ENCODE measurements around the gene PSTPIP2.
A peak's percentile ranks its signal among the peaks of the same experiment; 100 is the strongest.

The PSTPIP2 gene

GRCh38 chr18:46071653-46072375 lies at the start of gene PSTPIP2:
TSS of gene PSTPIP2 (minus strand) at chr18:46072260. CDS start at chr18:46072188, 72 bp downstream.
- DNase-seq (ENCODE audit: low spot score) = peak; percentile 35
- CTCF ChIA-PET = no interaction called here
- POLR2A ChIA-PET (ENCODE audit: low non-redundant PET) = no interaction called here
- H3K27ac ChIP-seq = peak within 1 kb of the TSS; percentile 58
- TF ChIP-seq, protein P1, sequence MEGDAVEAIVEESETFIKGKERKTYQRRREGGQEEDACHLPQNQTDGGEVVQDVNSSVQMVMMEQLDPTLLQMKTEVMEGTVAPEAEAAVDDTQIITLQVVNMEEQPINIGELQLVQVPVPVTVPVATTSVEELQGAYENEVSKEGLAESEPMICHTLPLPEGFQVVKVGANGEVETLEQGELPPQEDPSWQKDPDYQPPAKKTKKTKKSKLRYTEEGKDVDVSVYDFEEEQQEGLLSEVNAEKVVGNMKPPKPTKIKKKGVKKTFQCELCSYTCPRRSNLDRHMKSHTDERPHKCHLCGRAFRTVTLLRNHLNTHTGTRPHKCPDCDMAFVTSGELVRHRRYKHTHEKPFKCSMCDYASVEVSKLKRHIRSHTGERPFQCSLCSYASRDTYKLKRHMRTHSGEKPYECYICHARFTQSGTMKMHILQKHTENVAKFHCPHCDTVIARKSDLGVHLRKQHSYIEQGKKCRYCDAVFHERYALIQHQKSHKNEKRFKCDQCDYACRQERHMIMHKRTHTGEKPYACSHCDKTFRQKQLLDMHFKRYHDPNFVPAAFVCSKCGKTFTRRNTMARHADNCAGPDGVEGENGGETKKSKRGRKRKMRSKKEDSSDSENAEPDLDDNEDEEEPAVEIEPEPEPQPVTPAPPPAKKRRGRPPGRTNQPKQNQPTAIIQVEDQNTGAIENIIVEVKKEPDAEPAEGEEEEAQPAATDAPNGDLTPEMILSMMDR (conservative IDR thresholded peaks at IDR 0.05; ENCODE audit: low read depth) = no peak

DNA sequence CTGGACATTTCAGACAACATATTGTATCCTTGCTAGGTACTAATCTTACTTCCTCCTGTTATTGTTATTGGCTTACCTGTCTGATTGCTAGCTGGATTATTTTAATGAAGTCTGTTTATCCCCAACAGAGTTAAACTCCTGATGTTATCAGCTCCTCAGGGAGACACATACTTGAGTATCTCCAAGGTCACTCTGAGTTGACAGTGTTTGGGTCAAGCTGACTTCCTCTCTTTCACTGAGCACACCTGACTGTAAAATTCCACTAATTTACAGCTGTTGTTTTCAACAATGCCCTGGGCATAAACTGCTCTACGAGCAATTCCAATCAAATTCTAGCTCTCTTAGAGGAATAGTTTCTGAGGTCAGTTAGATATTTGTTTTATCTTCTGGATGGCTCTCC lies 41.7 kb upstream of the PSTPIP2 start:
- ChIA-PET POLR2A (ENCODE audit: low non-redundant PET) (no interaction called here), CTCF (interaction anchor here (0.6 to 0.7 kb wide), 2 partner anchors 103 to 155 kb away, joined by 3 to 4 read pairs; no protein-coding TSS in a partner anchor)
- TF ChIP-seq, protein P1 (conservative IDR thresholded peaks at IDR 0.05; ENCODE audit: low read depth) = no peak
- no peak for DNase-seq (ENCODE audit: low spot score)
- H3K27ac ChIP-seq = no peak overlapping the region

GRCh38 chr18:46110406-46110805 lies 38.3 kb upstream of the PSTPIP2 start:
- TF ChIP-seq, protein P1 (conservative IDR thresholded peaks at IDR 0.05; ENCODE audit: low read depth) = no peak
- H3K27ac ChIP-seq = no peak overlapping the region
- CTCF ChIA-PET = no interaction called here
- POLR2A ChIA-PET (ENCODE audit: low non-redundant PET) = no interaction called here
- DNase-seq (ENCODE audit: low spot score) = no peak

GRCh38 chr18:46109386-46109785 lies 37.3 kb upstream of the PSTPIP2 start:
- TF ChIP-seq, protein P1 (conservative IDR thresholded peaks at IDR 0.05; ENCODE audit: low read depth) = no peak
- H3K27ac ChIP-seq = no peak overlapping the region
- DNase-seq (ENCODE audit: low spot score) = no peak
- CTCF ChIA-PET = no interaction called here
- POLR2A ChIA-PET (ENCODE audit: low non-redundant PET) = no interaction called here

DNA sequence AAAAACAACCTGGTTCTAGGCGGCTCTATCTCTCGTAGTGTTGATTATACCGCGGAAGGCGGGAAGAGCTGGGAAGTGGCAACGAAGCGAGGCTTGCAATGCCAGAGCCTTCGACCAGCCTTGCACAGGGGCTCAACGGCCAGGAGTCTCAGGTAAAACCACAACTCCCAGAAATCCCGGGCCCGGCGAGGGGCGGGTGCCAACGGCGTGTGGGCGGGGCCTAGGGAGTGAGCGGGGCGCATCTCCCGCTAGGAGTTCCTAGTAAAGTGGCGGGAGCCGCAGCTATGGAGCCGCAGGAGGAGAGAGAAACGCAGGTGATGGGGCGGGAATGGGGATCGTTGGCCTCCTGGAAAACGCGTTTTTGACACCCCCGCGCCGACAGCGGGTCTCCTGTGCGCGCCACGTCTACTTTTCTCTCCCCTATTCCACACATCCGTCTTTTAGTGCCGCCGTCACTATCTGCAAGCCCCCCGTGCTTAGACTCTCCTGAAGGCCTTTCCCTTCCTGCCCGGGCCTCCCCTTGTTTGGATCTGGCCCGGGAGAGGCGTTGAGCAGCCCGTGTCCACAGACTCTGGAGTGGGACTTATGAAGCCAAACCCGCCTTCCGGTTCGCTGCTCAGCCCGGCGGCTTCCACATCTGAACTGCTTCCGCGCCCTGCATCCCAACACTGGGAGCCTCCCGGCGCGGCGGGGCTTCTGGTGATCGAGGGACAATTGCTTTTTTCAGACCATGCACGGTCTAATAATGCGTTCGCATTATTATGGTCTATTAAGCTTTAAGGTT lies 32.3 kb upstream of the PSTPIP2 start, which contains the start of gene HAUS1:
Gene HAUS1 (plus strand): TSS at position 258 of the 784 bp plus-strand sequence. CDS start 27 bp downstream, at position 285.
- POLR2A ChIA-PET (ENCODE audit: low non-redundant PET) = no interaction called here
- CTCF ChIA-PET = no interaction called here
- TF ChIP-seq, protein P1 (conservative IDR thresholded peaks at IDR 0.05; ENCODE audit: low read depth) = no peak
- DNase-seq (ENCODE audit: low spot score) = peak; percentile 86
- peak within 1 kb of the TSS; percentile 89 for H3K27ac ChIP-seq

- no peak overlapping the region for H3K27ac ChIP-seq
- TF ChIP-seq, protein P1 (conservative IDR thresholded peaks at IDR 0.05; ENCODE audit: low read depth) = no peak
- POLR2A ChIA-PET (ENCODE audit: low non-redundant PET) = no interaction called here
- DNase-seq (ENCODE audit: low spot score) = no peak
- CTCF ChIA-PET = no interaction called here
Observed at GRCh38 chr18:46099463-46099862, 27.4 kb upstream of the PSTPIP2 start.

Data from RWPE1 (cell line).